ENCODE results near the gene OPCML. TPM values are rescaled to one million over a fixed set of nuclear protein-coding genes. Genes with fewer than 3 reads are reported as not detected.

The OPCML gene
- total RNA-seq, 1 experiment from 2014 or later: not detected

DNA sequence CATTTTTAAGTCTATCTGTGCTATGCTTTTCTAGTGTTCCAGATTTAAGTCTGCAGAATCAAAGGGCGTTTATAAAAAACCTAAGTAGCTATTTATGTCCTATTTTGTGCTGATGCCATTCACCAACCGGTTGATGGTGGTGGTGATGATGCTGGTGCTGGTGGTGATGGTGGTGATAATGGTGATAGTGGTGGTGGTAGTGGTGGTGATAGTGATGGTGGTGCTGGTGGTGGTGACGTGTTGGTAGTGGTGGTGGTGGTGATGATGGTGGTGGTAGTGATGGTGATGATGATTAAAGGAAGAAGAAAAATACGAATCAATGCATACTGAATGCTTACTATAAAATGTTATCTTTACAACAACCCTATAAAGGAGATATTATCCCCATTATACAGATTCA is 178.2 kb downstream of the OPCML start:
- Histone ChIP-seq H3K27me3 (ENCODE audit: insufficient read depth, low read depth) (0 out of 2 replicates have a peak, but pooled peaks cover 6% of the 10 kb centered on the region), H4K20me1 (ENCODE audit: insufficient read depth) (no peaks in the 10 kb centered on the region), H2AFZ (no peak overlapping the region), H3K4me1 (replicated peaks; ENCODE audit: insufficient read depth) (no peaks in the 10 kb centered on the region), H3K9me2 (ENCODE audit: insufficient read depth) (no peaks in the 10 kb centered on the region), H3K27ac (no peak overlapping the region), H3K79me2 (ENCODE audit: low read depth) (no peaks in the 10 kb centered on the region), H3K4me3 (no peak overlapping the region), H3K36me3 (ENCODE audit: low read depth) (no peaks in the 10 kb centered on the region), H3F3A (ENCODE audit: insufficient read depth, low read depth) (no peaks in the 10 kb centered on the region), H3K9me3 (ENCODE audit: insufficient read depth, low read depth) (no peaks in the 10 kb centered on the region), H3K4me2 (no peak overlapping the region)
- intact Hi-C loops (cut with micrococcal nuclease; ENCODE audit: unreplicated experiment): no loop called here
- POLR2A ChIA-PET (ENCODE audit: unreplicated experiment): interaction anchor here (0.6 kb wide), 1 partner anchor 558 kb away, joined by 5 read pairs; no protein-coding TSS in a partner anchor
- CTCF ChIA-PET: no interaction called here
- no peak for TF ChIP-seq EZH2 (IDR thresholded peaks at IDR 0.05; ENCODE audit: low read depth)
- TF ChIP-seq, protein P1, sequence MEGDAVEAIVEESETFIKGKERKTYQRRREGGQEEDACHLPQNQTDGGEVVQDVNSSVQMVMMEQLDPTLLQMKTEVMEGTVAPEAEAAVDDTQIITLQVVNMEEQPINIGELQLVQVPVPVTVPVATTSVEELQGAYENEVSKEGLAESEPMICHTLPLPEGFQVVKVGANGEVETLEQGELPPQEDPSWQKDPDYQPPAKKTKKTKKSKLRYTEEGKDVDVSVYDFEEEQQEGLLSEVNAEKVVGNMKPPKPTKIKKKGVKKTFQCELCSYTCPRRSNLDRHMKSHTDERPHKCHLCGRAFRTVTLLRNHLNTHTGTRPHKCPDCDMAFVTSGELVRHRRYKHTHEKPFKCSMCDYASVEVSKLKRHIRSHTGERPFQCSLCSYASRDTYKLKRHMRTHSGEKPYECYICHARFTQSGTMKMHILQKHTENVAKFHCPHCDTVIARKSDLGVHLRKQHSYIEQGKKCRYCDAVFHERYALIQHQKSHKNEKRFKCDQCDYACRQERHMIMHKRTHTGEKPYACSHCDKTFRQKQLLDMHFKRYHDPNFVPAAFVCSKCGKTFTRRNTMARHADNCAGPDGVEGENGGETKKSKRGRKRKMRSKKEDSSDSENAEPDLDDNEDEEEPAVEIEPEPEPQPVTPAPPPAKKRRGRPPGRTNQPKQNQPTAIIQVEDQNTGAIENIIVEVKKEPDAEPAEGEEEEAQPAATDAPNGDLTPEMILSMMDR (conservative IDR thresholded peaks at IDR 0.05): no peak
- no TSS peak for BruUV-seq (replicated peaks)
- no peak for DNase-seq

- H3K27me3 ChIP-seq (ENCODE audit: insufficient read depth, low read depth): 0 out of 2 replicates have a peak, but pooled peaks cover 3% of the 10 kb centered on the region
- TF ChIP-seq, protein P1 (conservative IDR thresholded peaks at IDR 0.05): no peak
- no peak for TF ChIP-seq EZH2 (IDR thresholded peaks at IDR 0.05; ENCODE audit: low read depth)
- H3K4me1 ChIP-seq (replicated peaks; ENCODE audit: insufficient read depth): no peaks in the 10 kb centered on the region
- no peaks in the 10 kb centered on the region for H4K20me1 ChIP-seq (ENCODE audit: insufficient read depth)
- CTCF ChIA-PET: no interaction called here
- H3K4me2 ChIP-seq: no peak overlapping the region
- POLR2A ChIA-PET (ENCODE audit: unreplicated experiment): no interaction called here
- H2AFZ ChIP-seq: no peak overlapping the region
- H3K36me3 ChIP-seq (ENCODE audit: low read depth): no peaks in the 10 kb centered on the region
- no peaks in the 10 kb centered on the region; the same call in 1 of the 2 replicates for H3K9me3 ChIP-seq (ENCODE audit: insufficient read depth, low read depth)
- no peak overlapping the region for H3K4me3 ChIP-seq
- no peak for DNase-seq
- H3F3A ChIP-seq (ENCODE audit: insufficient read depth, low read depth): no peaks in the 10 kb centered on the region
- no peaks in the 10 kb centered on the region for H3K79me2 ChIP-seq (ENCODE audit: low read depth)
- H3K9me2 ChIP-seq (ENCODE audit: insufficient read depth): no peaks in the 10 kb centered on the region
- no TSS peak for BruUV-seq (replicated peaks)
- H3K27ac ChIP-seq: no peak overlapping the region
- intact Hi-C loops (cut with micrococcal nuclease; ENCODE audit: unreplicated experiment): no loop called here
Measured at GRCh38 chr11:133350045-133350444, 182.3 kb downstream of the OPCML start.

GRCh38 chr11:133347988-133348387 is 184.3 kb downstream of the OPCML start:
- H3K4me2 ChIP-seq: no peak overlapping the region
- H3K4me1 ChIP-seq (replicated peaks; ENCODE audit: insufficient read depth): no peaks in the 10 kb centered on the region
- no peaks in the 10 kb centered on the region for H3K79me2 ChIP-seq (ENCODE audit: low read depth)
- no peaks in the 10 kb centered on the region; the same call in 1 of the 2 replicates for H3K9me3 ChIP-seq (ENCODE audit: insufficient read depth, low read depth)
- H4K20me1 ChIP-seq (ENCODE audit: insufficient read depth): no peaks in the 10 kb centered on the region
- BruUV-seq (replicated peaks): no TSS peak
- intact Hi-C loops (cut with micrococcal nuclease; ENCODE audit: unreplicated experiment): no loop called here
- no peak overlapping the region for H2AFZ ChIP-seq
- CTCF ChIA-PET: no interaction called here
- no peak overlapping the region for H3K27ac ChIP-seq
- TF ChIP-seq, protein P1 (conservative IDR thresholded peaks at IDR 0.05): no peak
- no peak for TF ChIP-seq EZH2 (IDR thresholded peaks at IDR 0.05; ENCODE audit: low read depth)
- no peaks in the 10 kb centered on the region for H3K9me2 ChIP-seq (ENCODE audit: insufficient read depth)
- H3K36me3 ChIP-seq (ENCODE audit: low read depth): no peaks in the 10 kb centered on the region
- no peak overlapping the region for H3K4me3 ChIP-seq
- POLR2A ChIA-PET (ENCODE audit: unreplicated experiment): no interaction called here
- 0 out of 2 replicates have a peak, but pooled peaks cover 3% of the 10 kb centered on the region for H3K27me3 ChIP-seq (ENCODE audit: insufficient read depth, low read depth)
- H3F3A ChIP-seq (ENCODE audit: insufficient read depth, low read depth): no peaks in the 10 kb centered on the region
- no peak for DNase-seq

Data from PC-9 (cell line).